Measurements from ENCODE around the gene MRPL32. TPM values are rescaled to one million over a fixed set of nuclear protein-coding genes. Genes with fewer than 3 reads are reported as not detected.

MRPL32 gene
- total RNA-seq, 1 experiment from 2014 or later, result 101 TPM

GRCh38 chr7:42953994-42954393, 21.8 kb downstream of the MRPL32 start:
- H2BK12ac ChIP-seq (ENCODE audit: insufficient read length, low read depth, low read length), result no peak overlapping the region
- no peak overlapping the region for H2AK5ac ChIP-seq (ENCODE audit: insufficient read length, low read length)
- no peak overlapping the region for H3K18ac ChIP-seq (ENCODE audit: insufficient read length, low read depth, low read length)
- no peak overlapping the region for H2BK5ac ChIP-seq (ENCODE audit: insufficient read length, low read length)
- no peaks in the 10 kb centered on the region for H3K27me3 ChIP-seq (ENCODE audit: insufficient read depth, low read length)
- H4K20me1 ChIP-seq (ENCODE audit: control insufficient read depth, insufficient read depth, insufficient read length), result no peaks in the 10 kb centered on the region
- H3K9ac ChIP-seq (ENCODE audit: extremely low read depth, insufficient read length, low read length), result no peak overlapping the region
- H4K91ac ChIP-seq (ENCODE audit: insufficient read length, low read depth, low read length), result no peak overlapping the region
- H2BK20ac ChIP-seq (ENCODE audit: low read depth, low read length, poor library complexity, severe bottlenecking), result no peak overlapping the region
- H3K23ac ChIP-seq (ENCODE audit: insufficient read length, low read depth, low read length), result no peak overlapping the region
- WGBS (ENCODE audit: extremely low coverage, insufficient read length, low lambda C conversion rate), result no CpG with 5 or more reads among the region's 4 CpGs
- no peaks in the 10 kb centered on the region for H3K9me3 ChIP-seq (ENCODE audit: control insufficient read depth, low read depth, low read length)
- H3K27ac Mint-ChIP-seq, result no peak overlapping the region
- no peak overlapping the region for H4K8ac ChIP-seq (replicated peaks; ENCODE audit: insufficient read length, low read depth, low read length)
- DNase-seq, result no peak
- H3T11ph ChIP-seq (ENCODE audit: low read length), result no peak overlapping the region
- no peak overlapping the region for H4K5ac ChIP-seq (ENCODE audit: insufficient read length, low read depth, low read length)
- no peak overlapping the region for H2BK15ac ChIP-seq (ENCODE audit: low read depth, low read length)
- H3K27me3 Mint-ChIP-seq (ENCODE audit: low read depth), result no peaks in the 10 kb centered on the region
- H3K4me3 Mint-ChIP-seq, result no peak overlapping the region
- peaks cover 7 to 18% (median 10%) of the 10 kb centered on the region in 3 experiments; a peak in 6 of 7 replicates for H3K36me3 Mint-ChIP-seq (ENCODE audit: insufficient read depth in 1 of 3, low read depth in 3 of 3)
- no peak overlapping the region for H3K27ac ChIP-seq (ENCODE audit: insufficient read length, low read depth, low read length)
- H3K14ac ChIP-seq (ENCODE audit: insufficient read depth, low read length), result no peak overlapping the region
- H3K23me2 ChIP-seq (ENCODE audit: insufficient read length, low read depth, low read length, poor library complexity, severe bottlenecking), result no peaks in the 10 kb centered on the region
- H3K9me3 Mint-ChIP-seq, result peaks cover 19 to 30% of the 10 kb centered on the region in 2 experiments; a peak in 4 of 5 replicates
- no peaks in the 10 kb centered on the region for H3K79me1 ChIP-seq (ENCODE audit: insufficient read depth, low read depth, low read length, poor library complexity, severe bottlenecking)
- H3K4me1 Mint-ChIP-seq, result no peaks in the 10 kb centered on the region
- H3K56ac ChIP-seq (ENCODE audit: insufficient read length, low read depth, low read length), result no peak overlapping the region
- no peaks in the 10 kb centered on the region for H3K79me2 ChIP-seq (ENCODE audit: insufficient read depth, low read length)
- no peak for TF ChIP-seq CTCF (conservative IDR thresholded peaks at IDR 0.05)
- H3K4ac ChIP-seq (ENCODE audit: low read depth, low read length), result no peak overlapping the region
- H2BK120ac ChIP-seq (ENCODE audit: low read depth, low read length, poor library complexity, severe bottlenecking), result no peak overlapping the region
- no peak overlapping the region for H3K4me2 ChIP-seq (ENCODE audit: insufficient read depth, insufficient read length, low read length)
- H3K4me1 ChIP-seq (ENCODE audit: insufficient read depth, low read length), result no peaks in the 10 kb centered on the region
- H2AFZ ChIP-seq (ENCODE audit: low read length), result no peak overlapping the region

Measured in H9 (cell line).